ENCODE measurements around the gene ATP6V1B1.

The ATP6V1B1 gene

GRCh38 chr2:70935468-70936164 lies at the start of gene ATP6V1B1:
Gene ATP6V1B1, plus strand, starts transcription at chr2:70935900. Its CDS starts 55 bp downstream, at chr2:70935955.
- DNase-seq (ENCODE audit: low read depth), result no peak

GRCh38 chr2:70886541-70886987 lies 49.1 kb upstream of the ATP6V1B1 start:
- no peak for DNase-seq (ENCODE audit: low read depth)

- no peak for DNase-seq (ENCODE audit: low read depth)
These were observed 48.5 kb upstream of the ATP6V1B1 start for GRCh38 chr2:70887208-70887549.

GRCh38 chr2:70887550-70888246 lies 48.0 kb upstream of the ATP6V1B1 start:
- no peak for DNase-seq (ENCODE audit: low read depth)

- DNase-seq (ENCODE audit: low read depth), result no peak
These were observed 47.3 kb upstream of the ATP6V1B1 start for GRCh38 chr2:70888366-70888922.

GRCh38 chr2:70888923-70889715 lies 46.6 kb upstream of the ATP6V1B1 start:
- DNase-seq (ENCODE audit: low read depth), result no peak

GRCh38 chr2:70889716-70890037 lies 46.0 kb upstream of the ATP6V1B1 start:
- no peak for DNase-seq (ENCODE audit: low read depth)

GRCh38 chr2:70890469-70891065 lies 45.1 kb upstream of the ATP6V1B1 start:
- no peak for DNase-seq (ENCODE audit: low read depth)

- DNase-seq (ENCODE audit: low read depth), result no peak
These were observed 43.9 kb upstream of the ATP6V1B1 start for GRCh38 chr2:70891572-70892357.

- DNase-seq (ENCODE audit: low read depth), result no peak
These were observed 43.0 kb upstream of the ATP6V1B1 start for GRCh38 chr2:70892750-70893149.

GRCh38 chr2:70893186-70893585 lies 42.5 kb upstream of the ATP6V1B1 start:
- DNase-seq (ENCODE audit: low read depth), result no peak

- DNase-seq (ENCODE audit: low read depth), result no peak
These were observed 40.9 kb upstream of the ATP6V1B1 start for GRCh38 chr2:70894765-70895164.

GRCh38 chr2:70895249-70895648 lies 40.5 kb upstream of the ATP6V1B1 start:
- no peak for DNase-seq (ENCODE audit: low read depth)

- DNase-seq (ENCODE audit: low read depth), result no peak
These were observed 39.5 kb upstream of the ATP6V1B1 start for GRCh38 chr2:70895998-70896764.

- DNase-seq (ENCODE audit: low read depth), result no peak
These were observed 38.9 kb upstream of the ATP6V1B1 start for GRCh38 chr2:70896765-70897202.

GRCh38 chr2:70897203-70897976 lies 38.3 kb upstream of the ATP6V1B1 start:
- DNase-seq (ENCODE audit: low read depth), result no peak

- no peak for DNase-seq (ENCODE audit: low read depth)
These were observed 37.8 kb upstream of the ATP6V1B1 start for GRCh38 chr2:70897977-70898226.

GRCh38 chr2:70898363-70899240 lies 37.1 kb upstream of the ATP6V1B1 start:
- no peak for DNase-seq (ENCODE audit: low read depth)

All from activated T-cell treated with anti-CD3 and anti-CD28 coated beads for 24 hours (primary cell).